IPS-15b (cell line): ENCODE measurements around the gene DUSP22.

Experiments
- H3K27me3 ChIP-seq: one replicate; pipeline ENCODE4 v1.6.1; 2013; ENCODE audit warnings: low read length; ENCODE audit not compliant: control insufficient read depth, insufficient read depth
- H3K36me3 ChIP-seq: one replicate; pipeline ENCODE4 v1.6.1; 2013; ENCODE audit warnings: low read length; ENCODE audit not compliant: control insufficient read depth, insufficient read depth
- H3K4me1 ChIP-seq: one replicate; pipeline ENCODE4 v1.6.1; 2013; ENCODE audit warnings: mild to moderate bottlenecking, low read length; ENCODE audit not compliant: control insufficient read depth, insufficient read depth
- H3K4me3 ChIP-seq: one replicate; pipeline ENCODE4 v1.5.1; 2013; ENCODE audit warnings: low read depth, low read length
- H3K9ac ChIP-seq: one replicate; pipeline ENCODE4 v1.6.1; 2013; ENCODE audit warnings: low read depth, mild to moderate bottlenecking, low read length
- H3K9me3 ChIP-seq: one replicate; pipeline ENCODE4 v1.6.1; 2013; ENCODE audit warnings: mild to moderate bottlenecking, low read length; ENCODE audit not compliant: control insufficient read depth, insufficient read depth

The DUSP22 gene

GRCh38 chr6:291204-291696 lies 1.0 kb upstream of the DUSP22 start:
- Histone ChIP-seq H3K36me3 (no peaks in the 10 kb centered on the region), H3K27me3 (peaks cover 2% of the 10 kb centered on the region), H3K4me1 (no peaks in the 10 kb centered on the region), H3K9ac (peak overlapping the region; percentile 82), H3K9me3 (peaks cover 7% of the 10 kb centered on the region), H3K4me3 (peak overlapping the region; percentile 52)

GRCh38 chr6:292506-293192 lies 362 bp downstream of the DUSP22 start:
- Histone ChIP-seq H3K9ac (no peak overlapping the region), H3K27me3 (peaks cover 2% of the 10 kb centered on the region), H3K36me3 (no peaks in the 10 kb centered on the region), H3K9me3 (peaks cover 6% of the 10 kb centered on the region), H3K4me3 (peak overlapping the region; percentile 51), H3K4me1 (no peaks in the 10 kb centered on the region)

- Histone ChIP-seq H3K4me3 (peak overlapping the region; percentile 51), H3K36me3 (no peaks in the 10 kb centered on the region), H3K27me3 (no peaks in the 10 kb centered on the region), H3K9me3 (peaks cover 2% of the 10 kb centered on the region), H3K4me1 (no peaks in the 10 kb centered on the region), H3K9ac (no peak overlapping the region)
Measured at GRCh38 chr6:293193-294174, 1.2 kb downstream of the DUSP22 start.

DNA sequence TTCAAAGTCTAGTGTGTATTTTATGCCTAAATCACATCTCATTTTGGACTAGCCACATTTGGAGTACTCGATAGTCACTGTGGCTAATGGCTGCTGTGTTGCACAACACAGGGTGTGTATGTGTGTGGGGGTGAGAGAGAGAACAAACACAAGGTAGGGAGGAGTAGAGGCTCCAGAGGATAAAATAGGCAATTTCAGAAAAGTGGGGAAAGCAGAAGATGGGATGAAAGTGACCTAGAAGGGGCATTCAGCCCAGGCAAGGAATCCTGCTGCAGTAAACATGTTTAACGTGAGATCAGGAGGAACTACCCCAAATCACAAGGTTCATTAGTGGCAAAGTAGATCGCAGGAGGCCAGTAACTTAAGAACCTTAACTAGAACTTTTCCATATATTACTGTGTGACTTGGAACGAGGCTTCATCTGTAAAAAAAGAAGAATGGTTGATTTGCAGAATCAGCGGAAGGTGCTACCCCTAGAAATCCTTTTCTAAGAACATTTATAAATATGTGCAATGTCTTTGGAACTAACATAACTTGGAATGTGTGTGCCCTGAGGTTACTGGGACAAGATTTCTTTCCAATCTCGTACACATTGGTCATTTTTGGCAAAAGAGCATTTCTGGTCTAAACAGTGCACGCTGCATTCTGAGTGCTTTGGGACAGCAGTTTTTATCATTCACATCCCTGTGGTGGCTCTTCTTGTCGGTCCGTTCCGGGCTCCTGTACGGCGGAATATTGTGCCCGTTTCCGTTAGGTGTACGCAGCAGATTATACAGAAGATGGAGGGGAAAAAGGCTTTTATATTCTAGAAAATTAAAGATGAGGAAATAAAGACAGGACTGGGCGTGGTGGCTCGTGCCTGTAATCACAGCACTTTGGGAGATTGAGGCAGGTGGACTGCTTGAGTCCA lies 2.6 kb downstream of the DUSP22 start:
- Histone ChIP-seq H3K4me1 (peaks cover 3% of the 10 kb centered on the region), H3K4me3 (no peak overlapping the region), H3K9ac (no peak overlapping the region), H3K36me3 (no peaks in the 10 kb centered on the region), H3K27me3 (no peaks in the 10 kb centered on the region), H3K9me3 (peaks cover 5% of the 10 kb centered on the region)

- peaks cover 10% of the 10 kb centered on the region for H3K9me3 ChIP-seq
- no peaks in the 10 kb centered on the region for H3K27me3 ChIP-seq
- no peak overlapping the region for H3K9ac ChIP-seq
- H3K36me3 ChIP-seq, result no peaks in the 10 kb centered on the region
- peaks cover 3% of the 10 kb centered on the region for H3K4me1 ChIP-seq
- no peak overlapping the region for H3K4me3 ChIP-seq
Measured at GRCh38 chr6:296151-297122, 4.2 kb downstream of the DUSP22 start.

DNA sequence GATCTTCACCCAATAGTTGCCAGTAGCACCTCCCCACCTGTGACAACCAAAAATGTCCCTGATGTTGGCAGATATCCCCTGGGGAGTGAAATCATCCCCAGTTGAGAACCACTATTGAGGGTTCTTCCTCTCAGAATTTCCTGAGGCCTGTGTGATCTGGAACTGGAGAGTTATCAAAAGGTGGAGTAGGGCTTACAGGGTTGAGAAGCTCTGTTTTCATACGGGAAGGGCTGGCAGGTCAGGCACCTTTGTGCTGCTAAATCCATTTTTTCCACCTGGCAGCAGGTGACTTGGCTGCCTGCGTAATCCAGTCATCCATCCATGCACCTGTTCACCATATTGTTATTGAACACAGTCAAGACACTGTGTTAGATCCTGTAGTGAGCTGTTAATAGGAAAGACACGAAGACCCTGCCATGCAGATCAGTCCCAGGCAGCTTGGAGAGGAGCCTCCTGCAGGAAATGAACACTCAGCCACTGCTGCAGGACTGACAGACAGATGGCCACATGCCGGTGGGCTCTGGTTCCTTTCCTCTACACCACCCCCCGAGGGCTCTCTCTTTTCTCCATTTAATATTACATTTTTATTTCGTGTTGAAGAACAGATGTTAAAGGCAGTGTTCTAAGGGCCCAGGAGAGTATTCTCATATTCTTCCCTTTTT lies 5.4 kb downstream of the DUSP22 start:
- H3K9ac ChIP-seq, result no peak overlapping the region
- peaks cover 3% of the 10 kb centered on the region for H3K4me1 ChIP-seq
- H3K36me3 ChIP-seq, result no peaks in the 10 kb centered on the region
- H3K4me3 ChIP-seq, result no peak overlapping the region
- peaks cover 13% of the 10 kb centered on the region for H3K9me3 ChIP-seq
- H3K27me3 ChIP-seq, result no peaks in the 10 kb centered on the region

DNA sequence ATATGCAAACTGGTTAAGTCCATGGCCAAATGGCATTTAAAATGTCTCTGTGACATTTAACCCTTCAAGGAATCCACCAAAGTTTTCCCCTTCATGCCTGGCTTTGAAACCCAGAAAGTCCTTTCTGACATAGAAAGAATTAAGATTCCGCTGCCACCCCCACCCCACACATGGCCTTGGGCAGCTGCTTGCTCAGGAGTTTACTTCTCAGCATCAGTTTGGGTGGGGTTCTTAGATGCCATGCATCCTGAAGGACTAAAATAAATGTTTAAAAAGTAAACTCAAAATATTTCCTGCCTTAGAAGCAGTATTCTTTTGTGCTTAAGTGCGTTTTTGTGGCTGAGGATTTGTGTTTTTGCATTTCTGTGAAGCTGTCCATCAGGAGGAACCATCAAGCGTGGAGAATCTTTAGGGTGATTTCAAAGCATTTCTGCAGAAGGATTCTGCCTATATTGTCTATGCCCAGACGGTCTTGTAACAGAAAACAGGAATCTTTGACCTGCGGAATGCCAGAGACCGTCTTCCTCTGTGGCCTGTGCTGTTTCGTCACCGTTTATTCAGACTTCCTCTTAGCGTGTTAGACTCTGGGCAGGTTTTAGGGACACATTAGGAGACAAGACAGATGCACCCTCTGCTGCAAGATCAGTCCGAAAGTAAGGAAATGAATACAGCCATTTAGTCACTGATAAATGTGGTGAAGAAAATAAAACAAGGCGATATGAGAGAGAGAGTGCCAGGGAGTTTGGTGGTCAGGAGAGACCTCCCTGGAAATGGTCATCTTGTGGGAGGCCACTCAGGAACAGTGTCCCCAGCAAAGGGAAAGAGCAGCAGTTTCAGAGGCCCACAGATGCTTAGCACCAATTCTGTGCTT lies 6.2 kb downstream of the DUSP22 start:
- Histone ChIP-seq H3K9me3 (peaks cover 19% of the 10 kb centered on the region), H3K4me3 (no peak overlapping the region), H3K4me1 (peaks cover 3% of the 10 kb centered on the region), H3K36me3 (no peaks in the 10 kb centered on the region), H3K27me3 (no peaks in the 10 kb centered on the region), H3K9ac (no peak overlapping the region)

GRCh38 chr6:299104-299980 lies 7.1 kb downstream of the DUSP22 start:
- H3K4me1 ChIP-seq, result peaks cover 3% of the 10 kb centered on the region
- no peaks in the 10 kb centered on the region for H3K27me3 ChIP-seq
- H3K9ac ChIP-seq, result no peak overlapping the region
- peaks cover 20% of the 10 kb centered on the region for H3K9me3 ChIP-seq
- H3K36me3 ChIP-seq, result no peaks in the 10 kb centered on the region
- H3K4me3 ChIP-seq, result no peak overlapping the region

GRCh38 chr6:300026-300425 lies 7.7 kb downstream of the DUSP22 start:
- Histone ChIP-seq H3K9ac (no peak overlapping the region), H3K4me3 (no peak overlapping the region), H3K36me3 (no peaks in the 10 kb centered on the region), H3K27me3 (no peaks in the 10 kb centered on the region), H3K4me1 (peaks cover 3% of the 10 kb centered on the region), H3K9me3 (peaks cover 20% of the 10 kb centered on the region)
